GM18520 (cell line): Measurements from ENCODE around the gene GPR132.
"Not testable (repeated sequence)": the region's sequence is repeated elsewhere in the genome, so short reads cannot be mapped to it uniquely, and the experiment has no call there.

Source experiments
- ATAC-seq: cut with Tn5 transposase; IDR thresholded peaks from one replicate; pipeline ENCODE4 v1.9.1; 2021; ENCODE audit not compliant: unreplicated experiment

GPR132 gene

DNA sequence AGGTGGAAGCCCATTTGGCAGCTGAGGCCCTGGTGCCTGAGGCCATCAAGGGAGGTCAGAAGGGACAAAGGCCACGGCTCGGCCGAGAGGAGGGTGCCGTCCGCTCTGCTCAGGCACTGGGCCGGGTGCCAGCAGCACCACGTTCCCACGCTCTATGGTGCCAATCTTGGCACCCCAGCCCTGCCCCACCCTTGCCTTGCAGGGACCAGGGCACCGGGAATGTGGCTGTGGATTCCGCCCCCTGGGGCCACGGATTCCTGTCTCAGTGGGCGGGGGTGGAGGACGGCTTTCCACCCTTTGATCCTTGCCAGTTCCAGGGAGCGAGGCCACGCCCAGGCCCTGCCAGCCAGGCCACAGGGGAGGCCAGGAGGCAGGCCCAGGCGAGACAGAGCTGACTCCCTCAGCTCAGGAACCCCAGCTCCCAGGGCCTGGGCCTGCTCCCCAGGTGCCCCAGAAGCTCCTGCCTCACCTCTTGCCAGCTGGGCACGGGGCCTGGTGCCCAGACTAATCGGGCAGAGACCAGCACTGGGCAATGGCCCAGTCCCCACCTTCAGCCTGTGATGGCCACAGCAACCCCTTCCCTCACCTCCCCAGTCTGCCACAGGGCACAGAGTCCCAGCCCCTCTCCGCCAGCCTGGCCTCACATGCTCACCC, 26.4 kb upstream of the GPR132 start:
- ATAC-seq = no peak

DNA sequence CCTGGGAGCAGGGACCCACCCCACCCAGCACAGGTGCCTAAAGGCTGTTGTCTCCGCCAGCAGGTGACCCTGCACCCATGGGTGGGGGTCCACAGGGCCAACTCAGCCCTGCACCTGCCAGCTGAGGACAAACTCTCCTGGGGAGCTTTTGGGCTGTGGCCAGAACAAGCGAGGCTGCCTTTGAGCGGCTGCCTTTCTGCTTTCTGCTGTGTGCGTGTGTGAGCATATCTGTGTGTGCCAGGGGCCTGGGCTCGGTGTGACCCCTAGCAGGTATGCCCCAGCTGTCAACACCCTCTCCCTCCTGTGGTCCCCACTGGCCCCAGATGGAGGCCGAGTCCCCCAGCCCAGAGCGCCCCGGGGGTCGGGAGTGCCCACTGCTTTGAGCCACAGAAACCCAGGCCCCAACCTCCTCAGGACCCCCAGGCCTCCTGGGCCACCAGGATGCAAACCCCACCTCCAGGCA, 25.9 kb upstream of the GPR132 start:
- ATAC-seq = no peak

DNA sequence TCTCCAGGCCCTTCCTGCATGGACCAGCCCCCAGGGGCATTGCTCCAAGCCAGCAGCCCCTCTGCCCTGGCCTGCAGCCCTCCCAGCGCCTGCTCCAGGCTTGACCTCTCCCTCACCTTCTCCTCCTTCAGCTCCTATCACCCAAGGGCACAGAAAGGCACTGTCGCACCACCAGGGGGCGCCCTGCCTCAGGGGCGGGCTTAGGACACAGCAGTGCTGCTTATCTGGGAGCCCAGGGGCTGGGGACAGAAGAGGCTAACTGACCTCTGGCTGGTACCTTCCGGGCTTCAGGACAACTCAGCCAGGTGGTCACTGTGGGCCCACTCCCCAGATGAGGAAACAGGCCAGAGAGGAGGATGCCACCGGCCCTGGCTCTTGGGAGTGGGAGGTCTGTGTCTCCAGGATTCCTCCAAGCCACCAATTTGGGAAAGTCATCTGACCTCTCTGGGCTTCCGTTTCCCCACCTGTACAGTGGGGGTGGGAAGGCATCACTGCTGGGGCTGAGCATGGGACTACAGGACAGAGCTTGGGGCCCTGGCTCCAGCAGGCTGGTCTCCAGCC, 25.3 kb upstream of the GPR132 start:
- peak; percentile 32 for ATAC-seq

DNA sequence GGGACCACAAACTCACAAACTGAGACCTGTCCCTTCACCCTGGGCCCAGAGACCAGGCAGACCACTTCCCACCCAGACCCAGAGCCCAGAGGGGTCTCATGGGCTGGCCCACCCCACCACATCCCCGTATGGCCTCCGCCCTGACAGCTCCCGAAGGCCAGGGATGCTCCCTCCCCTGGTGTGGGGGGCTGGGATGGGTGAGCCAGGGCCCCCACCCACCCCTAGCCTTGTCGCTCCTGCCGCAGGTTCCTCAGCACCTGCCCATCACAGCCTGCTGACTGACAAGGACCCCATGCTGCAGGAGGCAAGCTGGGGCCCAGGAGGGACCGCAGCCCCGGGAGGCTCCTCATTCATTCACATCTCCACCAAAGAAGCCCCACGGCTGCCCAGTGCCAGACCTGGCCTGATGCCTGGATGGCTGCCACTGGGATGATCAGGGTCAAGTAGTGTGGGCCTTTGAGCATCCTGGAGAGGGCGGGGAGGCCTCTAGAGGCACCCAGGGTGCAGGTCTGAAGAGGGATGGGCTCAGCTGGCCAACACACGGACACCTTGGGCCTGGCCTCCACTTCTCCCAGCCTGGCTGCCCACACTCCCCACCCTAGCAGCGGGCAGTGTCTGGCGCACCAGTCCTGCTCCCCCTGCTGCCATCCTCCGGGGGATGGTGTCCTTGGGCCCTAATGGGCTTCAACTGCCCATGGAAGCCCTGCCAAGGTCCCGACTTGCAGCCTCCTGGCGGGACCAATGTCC, 24.7 kb upstream of the GPR132 start:
- no peak for ATAC-seq

DNA sequence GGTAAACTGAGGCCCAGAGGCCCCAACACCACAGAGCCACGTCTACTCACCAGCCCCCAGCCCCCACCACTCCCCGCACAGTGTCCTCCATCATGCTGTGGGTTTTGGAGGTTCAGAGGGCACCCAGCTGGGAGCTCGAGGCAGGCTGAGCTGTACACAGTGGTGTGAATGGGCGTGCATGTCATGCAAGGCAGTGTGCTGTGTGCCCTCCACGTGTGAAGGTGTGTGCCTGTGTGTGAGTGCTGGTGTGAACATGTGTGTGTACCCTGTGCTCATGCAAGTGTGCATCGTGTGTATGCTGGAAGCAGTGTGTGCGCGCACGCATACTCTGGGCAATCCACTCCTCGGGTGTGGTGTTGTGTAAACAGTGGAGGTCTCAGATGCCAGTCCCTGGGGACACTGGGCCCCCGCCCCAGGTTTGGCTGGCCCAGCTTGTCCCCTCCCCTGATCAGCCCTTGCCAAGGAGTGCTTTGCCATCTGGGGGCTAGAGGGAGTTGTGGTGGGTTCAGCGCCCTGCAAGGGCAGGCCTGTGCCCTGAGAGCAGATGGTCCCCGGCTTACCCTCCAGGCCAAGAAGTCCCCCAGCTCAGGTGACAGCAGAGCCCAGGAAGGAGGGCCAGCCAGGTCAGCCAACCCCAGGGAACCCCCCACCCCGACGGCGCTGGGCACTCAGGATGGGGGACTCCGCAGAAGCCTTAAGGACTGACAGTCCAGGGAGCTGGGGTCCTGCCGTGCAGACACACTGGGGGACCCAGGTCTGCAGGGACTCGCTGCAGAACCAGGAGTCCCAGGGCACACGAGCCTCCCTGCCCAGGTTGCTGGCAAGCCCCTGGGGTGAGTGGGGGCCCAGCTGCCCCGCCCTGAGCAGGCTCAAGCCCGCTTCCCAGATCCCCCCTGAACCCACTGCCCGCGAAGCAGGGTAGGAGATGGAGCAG, 23.8 kb upstream of the GPR132 start:
- no peak for ATAC-seq

DNA sequence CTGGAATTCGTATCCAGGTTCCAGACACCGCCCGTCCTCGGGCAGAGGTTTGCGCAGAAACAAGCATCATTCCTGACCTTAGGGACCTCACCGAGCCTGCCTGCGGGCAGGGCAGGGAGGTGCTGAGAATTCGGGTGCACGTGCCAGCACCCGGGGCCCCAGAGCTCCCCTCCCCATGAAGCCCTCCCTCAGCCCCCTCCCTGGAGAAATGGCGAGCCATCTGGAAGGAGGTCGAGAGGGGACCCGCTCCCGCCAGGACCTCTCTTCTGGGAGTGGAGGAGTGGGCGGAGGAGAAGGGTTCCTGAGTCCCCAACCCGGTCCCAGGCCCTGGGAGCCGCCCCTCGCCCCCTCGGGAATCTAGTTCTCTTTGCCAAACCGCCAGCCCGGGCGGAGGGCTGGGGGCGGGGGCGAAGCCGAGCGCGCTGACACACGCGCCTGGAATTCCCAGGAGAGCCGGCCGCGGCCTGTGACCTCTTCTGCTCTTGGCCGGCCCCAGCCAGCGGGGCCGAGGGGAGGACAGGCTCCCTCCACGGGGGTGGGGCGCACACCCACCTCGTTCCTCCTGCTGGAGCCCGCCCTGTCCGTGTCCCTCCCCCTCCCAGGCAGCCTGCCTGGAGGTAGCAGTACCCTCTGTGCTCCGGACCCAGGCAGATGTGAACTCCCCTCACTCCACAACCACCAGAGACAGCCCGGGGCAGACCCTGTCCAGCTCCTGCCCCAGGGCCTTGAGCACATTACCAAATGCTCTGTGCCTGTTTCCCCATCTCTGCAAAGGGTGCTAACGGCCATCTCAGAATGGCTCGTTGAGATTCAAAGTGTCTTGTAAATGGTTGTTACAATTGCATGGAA, 23.0 kb upstream of the GPR132 start:
- no peak for ATAC-seq

DNA sequence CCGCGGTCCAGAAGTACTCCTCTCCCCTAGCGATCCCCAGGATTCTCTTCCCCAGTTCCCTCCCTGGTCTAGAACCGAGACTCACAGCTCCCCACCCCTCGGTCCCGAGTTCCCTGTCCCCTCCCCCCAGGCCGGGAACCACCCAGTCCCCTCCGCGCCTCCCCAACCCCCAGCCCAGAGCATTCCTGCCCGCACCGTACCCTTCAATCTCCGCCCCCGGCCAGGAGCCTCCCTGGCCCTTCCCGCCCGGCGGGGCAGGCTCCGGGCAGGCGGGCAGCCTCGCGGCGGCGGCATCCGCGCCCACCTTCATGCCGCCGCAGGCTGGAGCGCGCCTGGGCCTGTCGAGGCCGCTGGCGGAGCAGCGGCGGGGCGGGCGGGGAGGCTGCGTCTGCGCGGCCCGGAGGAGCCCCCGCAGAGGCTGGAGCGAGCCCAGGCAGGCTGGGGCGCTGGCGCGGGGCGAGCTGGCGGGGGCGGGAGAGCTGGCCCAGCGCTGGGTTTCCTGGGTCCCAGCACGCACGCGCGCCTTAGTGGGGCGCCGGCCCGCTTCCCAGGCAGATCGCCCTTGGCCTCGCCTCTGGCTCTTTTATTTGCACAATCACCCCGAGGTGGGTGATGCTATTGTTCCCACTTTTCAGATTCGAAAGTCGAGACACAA, 22.2 kb upstream of the GPR132 start:
- ATAC-seq = no peak

DNA sequence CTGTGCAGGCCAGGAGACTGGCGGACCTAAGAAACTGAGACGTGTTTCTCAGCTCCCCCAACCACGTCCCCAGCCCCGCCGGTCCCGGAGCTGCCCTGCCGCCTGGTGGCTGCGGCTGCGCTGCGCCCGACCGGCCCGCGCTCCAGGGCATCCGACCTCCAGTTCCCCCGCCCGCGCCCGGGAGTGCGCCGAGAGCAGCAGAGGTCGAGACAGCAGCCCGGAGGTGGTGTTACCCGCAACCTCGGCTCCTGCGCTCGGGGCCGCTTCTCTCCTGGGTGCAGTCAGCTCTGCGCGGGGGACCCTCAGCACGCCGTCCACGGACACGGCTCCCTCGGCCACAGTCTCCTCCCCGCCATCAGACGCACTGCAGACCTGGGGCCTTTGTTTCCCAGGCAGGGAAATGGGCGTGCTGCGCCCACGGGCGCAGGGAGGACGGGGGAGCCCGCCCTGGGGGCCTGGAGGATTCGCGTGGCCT, 21.6 kb upstream of the GPR132 start:
- ATAC-seq = peak; percentile 45

DNA sequence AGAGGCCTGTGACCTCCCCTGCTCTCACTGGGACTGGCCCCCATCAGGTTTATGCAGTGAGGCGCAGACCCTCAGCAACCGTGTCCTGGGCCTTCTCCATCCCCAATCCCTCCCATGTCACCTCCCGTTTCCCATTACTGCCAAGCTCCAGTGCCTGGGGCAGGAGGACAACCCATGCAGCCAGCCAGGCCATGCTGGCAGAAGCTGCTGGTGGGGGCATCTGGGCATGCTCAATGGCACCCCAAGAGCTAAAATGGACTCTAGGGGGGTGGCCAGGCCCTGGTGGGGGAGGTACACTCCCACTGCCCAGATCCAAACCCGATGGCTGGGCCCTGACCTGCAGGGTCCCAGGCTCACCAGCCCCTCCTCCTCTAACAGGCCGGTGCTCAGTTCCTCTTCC, 20.5 kb upstream of the GPR132 start:
- ATAC-seq = no peak

DNA sequence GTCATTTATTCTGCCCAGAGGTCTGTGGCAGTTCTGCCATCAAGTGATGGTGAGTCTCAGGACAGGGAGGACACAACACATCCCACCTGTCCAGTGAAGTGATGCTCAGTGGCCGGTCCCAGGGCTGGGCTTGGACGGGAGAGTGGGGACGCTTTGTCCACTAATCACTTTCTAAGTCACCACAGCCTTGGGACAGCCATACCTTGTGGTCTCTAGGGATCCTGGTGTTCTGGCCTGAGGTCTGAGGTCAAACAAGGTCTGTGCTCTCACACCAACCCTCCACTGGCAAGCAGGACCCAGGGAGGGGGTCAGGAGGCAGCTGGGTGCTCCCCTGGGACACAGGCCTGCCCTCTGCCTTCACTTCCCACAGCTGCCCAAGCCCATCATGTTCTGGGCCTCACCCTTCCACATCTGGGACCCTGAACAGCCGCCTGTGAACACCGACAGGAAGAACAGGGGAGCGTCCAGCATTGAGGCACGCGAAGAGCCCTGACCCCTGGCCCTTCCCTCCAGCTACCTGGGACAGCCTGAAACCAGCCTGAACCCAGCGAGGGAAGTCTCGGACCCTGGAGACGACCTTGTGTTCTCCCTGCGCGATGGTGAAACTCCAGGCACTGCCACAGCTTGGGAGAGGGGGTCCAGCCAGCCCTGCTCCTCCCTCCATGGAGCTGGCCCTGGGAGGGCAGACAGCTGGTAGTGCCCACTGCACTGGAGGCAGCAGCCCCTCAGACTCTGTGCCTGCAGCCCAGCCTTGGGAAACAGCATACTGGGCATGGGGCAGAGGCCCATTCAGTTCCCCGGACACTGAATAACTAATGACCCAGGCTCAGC, 19.7 kb upstream of the GPR132 start:
- ATAC-seq = no peak

DNA sequence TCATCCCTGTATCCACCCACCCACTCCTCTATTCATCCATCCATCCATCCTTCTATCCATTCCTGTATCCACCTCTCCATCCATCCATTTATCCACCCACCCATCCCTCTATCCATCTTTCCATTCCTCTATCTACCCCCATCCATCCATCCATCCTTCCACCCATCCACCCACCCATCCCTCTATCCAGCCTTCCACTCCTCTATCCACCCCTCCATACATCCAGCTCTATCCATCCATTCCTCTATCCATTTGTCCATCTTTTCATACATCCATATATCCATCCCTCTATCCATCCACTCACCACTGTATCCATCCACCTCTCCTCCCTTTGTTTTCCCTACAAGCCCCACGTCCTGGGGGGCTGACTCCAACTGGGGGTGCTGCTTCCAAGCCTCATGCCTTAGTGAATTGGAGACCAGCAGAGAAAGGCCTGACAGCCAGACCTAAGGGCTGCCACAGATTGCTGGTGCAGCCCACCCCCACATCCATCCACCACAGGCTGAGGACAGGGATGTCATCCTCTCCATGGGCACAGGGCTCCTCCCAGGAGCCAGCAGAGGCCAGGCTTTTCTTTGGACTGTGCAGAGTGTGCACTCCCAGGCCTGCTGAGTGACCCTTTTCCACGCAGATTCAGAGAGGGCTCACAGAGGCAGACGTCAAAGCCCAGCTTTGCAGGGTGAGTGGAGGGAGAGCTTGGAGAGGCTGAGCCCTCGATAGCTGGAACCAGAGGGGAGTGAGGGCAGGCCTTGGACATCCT, 18.9 kb upstream of the GPR132 start:
- ATAC-seq = no peak

DNA sequence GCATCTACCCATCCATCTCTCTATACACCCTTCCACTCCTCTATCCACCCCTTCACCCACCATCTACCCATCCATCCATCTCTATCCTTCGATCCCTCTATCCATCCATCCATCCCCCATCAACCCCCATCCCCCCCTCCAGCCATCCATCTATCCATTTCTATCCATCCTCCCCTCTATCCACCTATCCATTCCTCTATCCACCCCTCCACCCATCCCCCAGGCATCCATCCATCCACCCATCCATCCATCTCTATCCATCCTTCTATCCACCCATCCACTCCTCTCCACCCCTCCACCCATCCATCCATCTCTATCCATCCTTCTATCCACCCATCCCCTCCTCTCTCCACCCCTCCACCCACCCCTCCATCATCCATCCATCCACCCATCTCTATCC, 17.5 kb upstream of the GPR132 start:
- ATAC-seq = no peak

DNA sequence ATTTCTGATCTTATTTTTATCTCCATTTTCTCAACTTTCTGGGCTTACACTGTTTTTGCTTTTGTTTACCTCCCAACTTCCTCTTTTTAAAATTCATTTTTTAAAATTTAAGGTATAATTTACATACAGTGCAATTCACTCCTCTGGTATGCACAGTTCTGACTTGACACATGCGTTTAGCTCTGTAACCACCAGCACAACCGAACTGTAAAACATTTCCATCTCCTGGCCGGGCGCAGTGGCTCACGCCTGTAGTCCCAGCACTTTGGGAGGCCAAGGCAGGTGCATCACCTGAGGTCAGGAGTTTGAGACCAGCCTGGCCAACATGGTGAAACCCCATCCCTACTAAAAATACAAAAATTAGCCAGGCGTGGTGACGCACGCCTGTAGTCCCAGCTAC, 16.2 kb upstream of the GPR132 start:
- not testable (repeated sequence) for ATAC-seq

DNA sequence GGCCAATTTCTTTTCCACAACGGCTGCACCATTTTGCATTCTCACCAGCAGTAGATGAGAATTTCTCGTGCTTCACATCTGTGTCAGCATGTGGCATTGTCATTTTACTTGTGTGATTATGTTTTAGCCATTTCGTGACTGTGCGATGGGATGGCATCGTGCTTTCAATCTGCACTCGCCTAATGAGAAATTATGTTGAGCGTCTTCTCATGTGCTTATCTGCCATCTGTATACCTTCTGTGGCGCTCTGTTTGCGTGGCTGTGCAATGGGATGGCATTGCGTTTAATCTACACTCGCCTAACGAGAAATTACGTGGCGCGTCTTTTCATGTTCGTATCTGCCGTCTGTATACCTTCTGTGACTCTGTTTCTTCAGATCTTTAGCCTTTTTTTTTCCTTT, 14.9 kb upstream of the GPR132 start:
- ATAC-seq = no peak

DNA sequence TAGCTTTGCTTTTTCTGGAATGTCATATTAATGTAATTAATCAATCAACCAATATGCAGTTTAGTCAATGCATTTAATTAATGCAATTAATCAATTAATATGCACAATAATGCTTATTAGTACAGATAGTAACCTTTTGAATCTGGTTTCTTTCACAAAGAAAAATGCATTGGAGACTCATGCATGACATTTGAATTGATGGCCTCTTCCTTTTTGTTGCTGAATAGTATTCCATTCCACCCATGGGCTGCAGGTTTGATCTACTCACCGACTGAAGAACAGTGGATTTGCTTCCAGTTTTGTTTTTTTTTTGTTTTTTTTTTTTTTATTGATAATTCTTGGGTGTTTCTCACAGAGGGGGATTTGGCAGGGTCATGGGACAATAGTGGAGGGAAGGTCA, 13.1 kb upstream of the GPR132 start:
- ATAC-seq = no peak

DNA sequence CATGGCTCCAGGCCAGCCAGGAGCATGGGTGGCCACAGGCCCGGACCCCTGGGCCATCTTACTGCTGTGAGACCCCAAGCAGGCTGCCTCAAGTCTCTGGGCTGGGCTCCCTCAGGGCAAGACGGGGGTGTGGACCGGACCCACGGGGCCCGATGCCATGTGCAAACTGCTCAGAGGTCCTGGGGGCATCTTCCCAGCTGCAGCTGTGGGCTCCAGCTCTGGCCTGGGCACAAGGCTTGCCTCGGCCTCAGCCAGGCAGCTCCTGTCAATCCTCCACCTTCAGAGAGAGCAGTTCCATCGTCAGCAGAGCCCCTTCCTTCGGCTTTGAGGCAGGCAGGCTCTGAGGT, 12.4 kb upstream of the GPR132 start:
- ATAC-seq = no peak

DNA sequence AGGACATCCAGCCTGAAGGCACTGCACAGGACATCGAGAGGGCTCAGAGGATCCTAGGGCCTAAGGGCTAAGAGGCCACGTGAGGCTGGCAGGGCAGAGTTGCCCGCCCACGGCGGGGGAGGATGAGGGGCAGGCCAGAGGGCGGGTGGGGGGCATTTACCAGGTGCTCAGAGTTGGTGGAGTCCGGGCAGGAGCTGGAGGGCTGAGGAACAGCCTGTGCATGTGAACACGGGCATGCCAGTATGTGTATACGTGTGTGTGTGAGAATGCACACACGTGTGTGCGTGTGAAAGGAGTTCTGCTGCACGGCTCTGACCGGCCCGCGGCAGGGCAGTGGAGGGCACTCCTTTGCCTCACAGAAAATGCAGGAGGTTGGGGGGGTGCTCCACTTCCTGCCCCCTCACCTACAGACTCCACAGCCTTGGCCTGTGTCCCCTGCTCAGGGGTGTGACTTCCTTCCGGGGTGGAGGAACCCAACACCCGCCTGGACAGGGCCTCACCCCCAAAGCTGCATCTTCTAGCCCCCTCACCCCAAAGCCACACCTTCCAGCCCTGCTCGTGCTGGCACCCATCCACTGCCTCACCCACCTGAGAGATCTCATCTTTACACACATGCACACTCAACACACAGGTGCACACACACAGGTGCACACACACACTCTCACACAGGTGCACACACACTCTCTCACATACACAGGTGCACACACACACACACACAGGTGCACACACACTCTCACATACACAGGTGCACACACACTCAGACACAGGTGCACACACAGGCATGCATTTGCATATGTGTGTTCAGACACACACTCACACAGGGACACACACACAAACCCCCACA, 11.8 kb upstream of the GPR132 start:
- no peak for ATAC-seq
